K562 (cell line): ENCODE measurements around the gene HNRNPD. TPM values are rescaled to one million over a fixed set of nuclear protein-coding genes. Genes with fewer than 3 reads are reported as not detected.

ENCODE experiments used
- ATAC-seq: fragments of 200-7000 bp; cut with Tn5 transposase; 3 replicates; pipeline ENCODE4 v1.9.1; 2020; ENCODE audit warnings: moderate library complexity
- BruUV-seq: library from RNA; stranded (reverse); fragments of 400-500 nt; replicated peaks from 2 replicates; lab custom pipeline; 2021; lab: Mats Ljungman, UMichigan
- CTCF ChIA-PET: fragments of 300-600 bp; formaldehyde crosslinking; extraction: SDS; loops from one replicate; lab custom pipeline; 2021; ENCODE audit warnings: low intra/inter-chr PET ratio; lab: Yijun Ruan, JAX
- POLR2A ChIA-PET: fragments of 300-600, 350-650 bp; sonication (Branson Sonifier 250); formaldehyde crosslinking; extraction: SDS; loops from one replicate; lab custom pipeline; 2021; ENCODE audit warnings: antibody characterized with exemption, inconsistent platforms; lab: Yijun Ruan, JAX
- DNase-seq, 4 experiments: peaks; one replicate each; pipeline versions ENCODE4 v3.0.0 to v3.0.0-alpha.2; 2011 to 2018; ENCODE audit warnings: low spot score in 3 of 4, mixed read lengths in 3 of 4; ENCODE audit errors: extremely low read depth in 1 of 4
- FAIRE-seq: peaks from 2 replicates; lab custom pipeline; 2011; peaks lifted over from hg19 to GRCh38; lab: Jason Lieb, UNC
- H2AFZ ChIP-seq: 2 replicates; pipeline ENCODE4 v1.6.0; 2011; ENCODE audit warnings: low read depth, low read length, control low read depth, inconsistent platforms
- H3K27ac ChIP-seq: fragments of 200-600 bp; 3 replicates; pipeline ENCODE4 v1.8.0; 2011; ENCODE audit warnings: low read depth, mild to moderate bottlenecking, control low read depth, inconsistent platforms, low read length, moderate library complexity, mixed read lengths; ENCODE audit errors: extremely low read depth
- H3K27me3 ChIP-seq, 2 experiments: fragments of 300-600 bp in 1 of 2; 2 replicates in 1 of 2; 3 replicates in 1 of 2; pipeline versions ENCODE4 v1.6.0 to v1.8.0; 2011; ENCODE audit warnings: inconsistent platforms in 2 of 2, low read length in 2 of 2, mild to moderate bottlenecking in 1 of 2, mixed read lengths in 1 of 2, moderate library complexity in 1 of 2; ENCODE audit not compliant: control insufficient read depth in 2 of 2, insufficient read depth in 2 of 2
- H3K36me3 ChIP-seq: fragments of 300-600 bp; 3 replicates; pipeline ENCODE4 v1.8.0; 2011; ENCODE audit warnings: mild to moderate bottlenecking, low read length, inconsistent platforms; ENCODE audit not compliant: control insufficient read depth, insufficient read depth
- H3K4me1 ChIP-seq, 2 experiments: fragments of 200-600 bp in 1 of 2; replicated peaks in 1 of 2; 2 replicates in 1 of 2; 3 replicates in 1 of 2; pipeline versions ENCODE4 v1.5.1 to v1.8.0; 2011; ENCODE audit warnings: inconsistent platforms in 2 of 2, low read length in 2 of 2, mild to moderate bottlenecking in 1 of 2, mixed read lengths in 1 of 2, moderate library complexity in 1 of 2; ENCODE audit not compliant: control insufficient read depth in 2 of 2, insufficient read depth in 2 of 2
- H3K4me2 ChIP-seq: 2 replicates; pipeline ENCODE4 v1.6.1; 2011; ENCODE audit warnings: low read length, control low read depth, inconsistent platforms, mixed read lengths; ENCODE audit not compliant: insufficient read depth
- H3K4me3 ChIP-seq: fragments of 200-600 bp; sonication (generic), shearing (Covaris generic); 2 replicates; pipeline ENCODE4 v1.5.1; 2016; ENCODE audit warnings: control low read depth, inconsistent platforms
- H3K79me2 ChIP-seq: fragments of 200-600 bp; 3 replicates; pipeline ENCODE4 v1.8.0; 2011; ENCODE audit warnings: low read length, inconsistent platforms; ENCODE audit not compliant: control insufficient read depth, insufficient read depth
- H3K9ac ChIP-seq, 2 experiments: 2 replicates each; pipeline versions ENCODE4 v1.6.0 to v1.6.1; 2011; ENCODE audit warnings: low read depth in 2 of 2, low read length in 2 of 2, control low read depth in 1 of 2, inconsistent platforms in 1 of 2, mild to moderate bottlenecking in 1 of 2, mixed read lengths in 1 of 2; ENCODE audit not compliant: insufficient read depth in 1 of 2
- H3K9me1 ChIP-seq: one replicate; pipeline ENCODE4 v1.6.0; 2011; ENCODE audit warnings: inconsistent platforms, mild to moderate bottlenecking, low read length, moderate library complexity; ENCODE audit not compliant: control insufficient read depth, insufficient read depth
- H3K9me3 ChIP-seq: replicated peaks from 2 replicates; pipeline ENCODE4 v1.5.1; 2011; ENCODE audit warnings: low read depth, low read length, inconsistent platforms; ENCODE audit not compliant: control insufficient read depth, insufficient read depth
- H4K20me1 ChIP-seq: replicated peaks from 2 replicates; pipeline ENCODE4 v1.6.1; 2011; ENCODE audit warnings: low read length, inconsistent platforms, mixed read lengths; ENCODE audit not compliant: control insufficient read depth, insufficient read depth
- CBFA2T3 ChIP-seq: fragments of 450-650 bp; IDR thresholded peaks from 2 replicates; pipeline ENCODE4 v1.6.1; 2017
- PHF8 ChIP-seq: fragments of 200-600 bp; sonication (generic); IDR thresholded peaks from 2 replicates; pipeline ENCODE4 v1.6.1; 2012; ENCODE audit warnings: mixed run types, mild to moderate bottlenecking, inconsistent platforms, low read length, moderate library complexity, borderline replicate concordance
- ZFP91 ChIP-seq: sonication (generic); formaldehyde crosslinking; IDR thresholded peaks from 2 replicates; pipeline ENCODE4 v1.8.0; 2022; ENCODE audit warnings: mild to moderate bottlenecking, missing genetic modification reagents
- WGBS: fragments of 100-300 bp; shearing (Covaris generic); methylation state at CpG from one replicate; pipeline ENCODE4 v1.1.6; 2016; ENCODE audit warnings: low coverage, mixed read lengths; ENCODE audit not compliant: insufficient coverage; ENCODE audit errors: missing lambda C conversion rate; 5-methylcytosine and 5-hydroxymethylcytosine counted together
- in situ Hi-C: fragments of 300-500 bp; cut with MboI; formaldehyde crosslinking; loops from 4 replicates; pipeline ENCODE4 v1.15.0; 2018; ENCODE audit warnings: inconsistent platforms, mixed read lengths
- intact Hi-C: fragments of 100-400 bp; cut with micrococcal nuclease; formaldehyde crosslinking; loops from 2 replicates; pipeline ENCODE4 v1.14.2; 2022
- polyA plus RNA-seq, 8 experiments: library from polyadenylated mRNA; depleted of rRNA in 4 of 8; stranded (reverse) in 5 of 8; unstranded in 3 of 8; fragments of >200 nt; fragmentation: Nextera tagmentation in 2 of 8; fragmentation: Illumina TruSeq in 1 of 8; extraction: Ambion mirVana in 2 of 8; extraction: Trizol in 1 of 8; gene quantifications; 2 replicates each; pipeline versions ENCODE4 v1.2.1 to v1.2.3, GENCODE V29; 2011 to 2014; ENCODE audit warnings: inconsistent platforms in 1 of 8, missing spikeins in 1 of 8
- total RNA-seq, 7 experiments: library from RNA; depleted of rRNA in 6 of 7; stranded (reverse); fragments of >200 nt in 6 of 7; fragmentation: Illumina TruSeq in 2 of 7; extraction: Trizol in 2 of 7; gene quantifications; 2 replicates each; pipeline versions ENCODE4 v1.2.1 to v1.2.3, GENCODE V29; 2011 to 2021; ENCODE audit warnings: low replicate concordance in 1 of 7

Gene HNRNPD
- total and polyA plus RNA-seq, 9 of the 15 experiments (the other 6 are each of a cell fraction or from before 2014, with no cell fraction given) = 92.4 to 955 (median 160) TPM

GRCh38 chr4:82403725-82404124 lies 29.9 kb upstream of the HNRNPD start:
- Histone ChIP-seq H3K27ac (no peak overlapping the region), H3K4me2 (no peak overlapping the region), H3K9ac (no peak overlapping the region), H3K4me1 (peaks cover 0 to 4% of the 10 kb centered on the region in 2 experiments; a peak in 3 of 5 replicates), H2AFZ (no peak overlapping the region), H4K20me1 (no peaks in the 10 kb centered on the region), H3K4me3 (no peak overlapping the region), H3K27me3 (no peaks in the 10 kb centered on the region), H3K79me2 (no peaks in the 10 kb centered on the region), H3K36me3 (no peaks in the 10 kb centered on the region), H3K9me1 (peaks cover 2% of the 10 kb centered on the region), H3K9me3 (no peaks in the 10 kb centered on the region)
- ChIA-PET CTCF (no interaction called here), POLR2A (interaction anchor here (2.2 kb wide), 1 partner anchor 26 kb away, joined by 6 read pairs; no protein-coding TSS in a partner anchor)
- intact Hi-C loops (no loop called here), in situ Hi-C loops (no loop called here)
- FAIRE-seq (no peak), ATAC-seq (no peak), DNase-seq (no peak)
- no TSS peak for BruUV-seq
- no peak for TF ChIP-seq CBFA2T3
- TF ChIP-seq ZFP91 (CRISPR knock-in tag) = no peak
- TF ChIP-seq PHF8 = no peak
- 44% methylated on average over 1 of the region's 1 CpG for WGBS
